Astrocyte (in vitro differentiated cells and primary cell): ENCODE data around the gene DPH2.

Experiments
- EZH2 ChIP-seq: IDR thresholded peaks from 2 replicates; pipeline ENCODE4 v1.6.1; 2012; ENCODE audit warnings: mild to moderate bottlenecking, low read length, inconsistent platforms; ENCODE audit not compliant: insufficient read depth
- TF ChIP-seq, protein P1 (sequence below): IDR thresholded peaks from 2 replicates; pipeline ENCODE4 v1.5.1; 2011; ENCODE audit warnings: low read depth, mild to moderate bottlenecking, inconsistent platforms, low read length, moderate library complexity; ENCODE audit not compliant: insufficient read depth

GRCh38 chr1:44008259-44008658, 38.4 kb downstream of the DPH2 start:
- TF ChIP-seq, protein P1, sequence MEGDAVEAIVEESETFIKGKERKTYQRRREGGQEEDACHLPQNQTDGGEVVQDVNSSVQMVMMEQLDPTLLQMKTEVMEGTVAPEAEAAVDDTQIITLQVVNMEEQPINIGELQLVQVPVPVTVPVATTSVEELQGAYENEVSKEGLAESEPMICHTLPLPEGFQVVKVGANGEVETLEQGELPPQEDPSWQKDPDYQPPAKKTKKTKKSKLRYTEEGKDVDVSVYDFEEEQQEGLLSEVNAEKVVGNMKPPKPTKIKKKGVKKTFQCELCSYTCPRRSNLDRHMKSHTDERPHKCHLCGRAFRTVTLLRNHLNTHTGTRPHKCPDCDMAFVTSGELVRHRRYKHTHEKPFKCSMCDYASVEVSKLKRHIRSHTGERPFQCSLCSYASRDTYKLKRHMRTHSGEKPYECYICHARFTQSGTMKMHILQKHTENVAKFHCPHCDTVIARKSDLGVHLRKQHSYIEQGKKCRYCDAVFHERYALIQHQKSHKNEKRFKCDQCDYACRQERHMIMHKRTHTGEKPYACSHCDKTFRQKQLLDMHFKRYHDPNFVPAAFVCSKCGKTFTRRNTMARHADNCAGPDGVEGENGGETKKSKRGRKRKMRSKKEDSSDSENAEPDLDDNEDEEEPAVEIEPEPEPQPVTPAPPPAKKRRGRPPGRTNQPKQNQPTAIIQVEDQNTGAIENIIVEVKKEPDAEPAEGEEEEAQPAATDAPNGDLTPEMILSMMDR: no peak
- TF ChIP-seq EZH2: no peak
